Calu3 (cell line): ENCODE data around the gene COL5A1. TPM values are rescaled to one million over a fixed set of nuclear protein-coding genes. Genes with fewer than 3 reads are reported as not detected.

Experiments
- BruUV-seq: library from RNA; stranded (reverse); fragments of 400-500 nt; replicated peaks from 2 replicates; lab custom pipeline; 2021; lab: Mats Ljungman, UMichigan
- CTCF ChIA-PET: fragments of 300-600 bp; sonication (Branson Sonifier 250); formaldehyde crosslinking; loops from one replicate; lab custom pipeline; 2022; ENCODE audit warnings: antibody characterized with exemption; lab: Charles Lee
- DNase-seq: peaks from one replicate; pipeline ENCODE4 v3.0.0; 2022
- H3K27ac Mint-ChIP-seq: one replicate; pipeline ENCODE4 v1.8.0; 2022; ENCODE audit warnings: mixed read lengths; ENCODE audit not compliant: unreplicated experiment
- H3K27me3 Mint-ChIP-seq: one replicate; pipeline ENCODE4 v1.8.0; 2022; ENCODE audit warnings: mixed read lengths; ENCODE audit not compliant: unreplicated experiment
- H3K36me3 Mint-ChIP-seq: one replicate; pipeline ENCODE4 v1.8.0; 2022; ENCODE audit warnings: mild to moderate bottlenecking, moderate library complexity, mixed read lengths; ENCODE audit not compliant: insufficient read depth, unreplicated experiment
- H3K4me1 Mint-ChIP-seq: one replicate; pipeline ENCODE4 v1.8.0; 2022; ENCODE audit warnings: mild to moderate bottlenecking, low read depth, mixed read lengths; ENCODE audit not compliant: unreplicated experiment
- H3K4me3 Mint-ChIP-seq: one replicate; pipeline ENCODE4 v1.8.0; 2022; ENCODE audit warnings: mild to moderate bottlenecking, low read depth, moderate library complexity, mixed read lengths; ENCODE audit not compliant: unreplicated experiment
- H3K9me3 Mint-ChIP-seq: one replicate; pipeline ENCODE4 v1.8.0; 2022; ENCODE audit warnings: low read depth, mixed read lengths; ENCODE audit not compliant: unreplicated experiment
- intact Hi-C: fragments of 100-400 bp; cut with micrococcal nuclease; formaldehyde crosslinking; loops from one replicate; pipeline ENCODE4 v1.10.0; 2022; ENCODE audit not compliant: unreplicated experiment
- total RNA-seq: library from RNA; stranded (reverse); gene quantifications from 2 replicates; pipeline ENCODE4 v1.2.3, GENCODE V29; 2022
- TF ChIP-seq, protein P1 (sequence below): fragments of 200-600 bp; IDR thresholded peaks from one replicate; pipeline ENCODE4 v1.8.0; 2022; ENCODE audit warnings: antibody characterized with exemption; ENCODE audit not compliant: unreplicated experiment

Gene COL5A1
- total RNA-seq, 1 experiment from 2014 or later: not detected

- no peaks in the 10 kb centered on the region for H3K36me3 Mint-ChIP-seq
- no TSS peak for BruUV-seq
- CTCF ChIA-PET: no interaction called here
- H3K9me3 Mint-ChIP-seq: peaks cover 3% of the 10 kb centered on the region
- intact Hi-C loops: no loop called here
- H3K4me3 Mint-ChIP-seq: no peak overlapping the region
- H3K27ac Mint-ChIP-seq: no peak overlapping the region
- TF ChIP-seq, protein P1, sequence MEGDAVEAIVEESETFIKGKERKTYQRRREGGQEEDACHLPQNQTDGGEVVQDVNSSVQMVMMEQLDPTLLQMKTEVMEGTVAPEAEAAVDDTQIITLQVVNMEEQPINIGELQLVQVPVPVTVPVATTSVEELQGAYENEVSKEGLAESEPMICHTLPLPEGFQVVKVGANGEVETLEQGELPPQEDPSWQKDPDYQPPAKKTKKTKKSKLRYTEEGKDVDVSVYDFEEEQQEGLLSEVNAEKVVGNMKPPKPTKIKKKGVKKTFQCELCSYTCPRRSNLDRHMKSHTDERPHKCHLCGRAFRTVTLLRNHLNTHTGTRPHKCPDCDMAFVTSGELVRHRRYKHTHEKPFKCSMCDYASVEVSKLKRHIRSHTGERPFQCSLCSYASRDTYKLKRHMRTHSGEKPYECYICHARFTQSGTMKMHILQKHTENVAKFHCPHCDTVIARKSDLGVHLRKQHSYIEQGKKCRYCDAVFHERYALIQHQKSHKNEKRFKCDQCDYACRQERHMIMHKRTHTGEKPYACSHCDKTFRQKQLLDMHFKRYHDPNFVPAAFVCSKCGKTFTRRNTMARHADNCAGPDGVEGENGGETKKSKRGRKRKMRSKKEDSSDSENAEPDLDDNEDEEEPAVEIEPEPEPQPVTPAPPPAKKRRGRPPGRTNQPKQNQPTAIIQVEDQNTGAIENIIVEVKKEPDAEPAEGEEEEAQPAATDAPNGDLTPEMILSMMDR: no peak
- H3K27me3 Mint-ChIP-seq: peaks cover 48% of the 10 kb centered on the region
- DNase-seq: no peak
- no peaks in the 10 kb centered on the region for H3K4me1 Mint-ChIP-seq
These were observed 21.5 kb upstream of the COL5A1 start for GRCh38 chr9:134619983-134620661.

DNA sequence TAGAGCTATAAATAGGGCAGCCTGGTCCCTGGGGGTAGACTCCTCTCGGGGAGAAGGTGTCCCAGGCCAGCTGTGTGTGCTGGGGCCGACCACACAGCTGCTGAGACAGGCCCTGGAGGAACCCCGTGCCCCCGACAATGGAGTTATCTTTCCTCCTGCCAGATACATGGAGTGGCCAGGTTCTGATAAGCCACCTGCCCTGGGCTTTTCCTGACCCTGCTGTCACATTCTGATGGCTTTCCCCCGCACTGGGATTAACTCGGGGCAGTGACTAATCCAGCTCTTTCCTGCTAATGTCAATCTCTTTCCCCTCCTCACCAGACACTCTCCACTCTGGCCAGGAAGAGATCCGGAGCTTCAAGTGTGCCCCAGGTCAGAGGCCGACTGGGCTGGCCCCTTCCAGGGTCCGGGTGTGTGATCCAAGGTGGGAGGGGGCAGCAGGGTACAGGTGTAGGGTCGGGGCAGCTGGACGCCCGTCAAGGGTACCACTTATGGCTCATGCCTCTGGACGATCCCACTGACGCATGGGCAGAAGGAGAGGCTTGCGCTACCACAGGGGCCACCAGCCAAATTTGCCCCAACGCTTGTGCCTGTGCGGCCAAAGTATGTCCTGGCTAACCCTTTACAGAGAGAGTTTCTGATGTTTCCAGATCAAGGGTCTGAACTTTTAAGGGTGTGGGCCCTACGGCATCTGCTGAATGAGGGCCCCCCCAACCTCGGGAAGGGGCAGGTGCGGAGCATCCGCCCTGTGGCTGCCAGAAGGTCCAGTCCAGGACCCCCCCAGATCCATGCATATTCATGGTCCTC is 20.6 kb upstream of the COL5A1 start:
- DNase-seq: no peak
- H3K4me1 Mint-ChIP-seq: no peaks in the 10 kb centered on the region
- H3K27me3 Mint-ChIP-seq: peaks cover 55% of the 10 kb centered on the region
- H3K27ac Mint-ChIP-seq: no peak overlapping the region
- H3K9me3 Mint-ChIP-seq: no peaks in the 10 kb centered on the region
- CTCF ChIA-PET: no interaction called here
- H3K36me3 Mint-ChIP-seq: no peaks in the 10 kb centered on the region
- BruUV-seq: no TSS peak
- TF ChIP-seq, protein P1: no peak
- intact Hi-C loops: no loop called here
- H3K4me3 Mint-ChIP-seq: no peak overlapping the region

GRCh38 chr9:134621558-134622110 is 20.0 kb upstream of the COL5A1 start:
- CTCF ChIA-PET: no interaction called here

GRCh38 chr9:134622896-134623257 is 18.7 kb upstream of the COL5A1 start:
- CTCF ChIA-PET: no interaction called here
- Mint-ChIP-seq H3K36me3 (no peaks in the 10 kb centered on the region), H3K9me3 (no peaks in the 10 kb centered on the region), H3K27me3 (peaks cover 52% of the 10 kb centered on the region), H3K4me3 (no peak overlapping the region), H3K27ac (no peak overlapping the region), H3K4me1 (no peaks in the 10 kb centered on the region)
- BruUV-seq: no TSS peak
- TF ChIP-seq, protein P1: no peak
- intact Hi-C loops: no loop called here
- no peak for DNase-seq

More at GRCh38 chr9:134621558-134622110, 20.0 kb upstream of the COL5A1 start:
- no peaks in the 10 kb centered on the region for H3K4me1 Mint-ChIP-seq
- DNase-seq: no peak
- H3K27me3 Mint-ChIP-seq: peaks cover 55% of the 10 kb centered on the region
- TF ChIP-seq, protein P1: no peak
- BruUV-seq: no TSS peak
- H3K4me3 Mint-ChIP-seq: no peak overlapping the region
- intact Hi-C loops: no loop called here
- H3K36me3 Mint-ChIP-seq: no peaks in the 10 kb centered on the region
- no peaks in the 10 kb centered on the region for H3K9me3 Mint-ChIP-seq
- no peak overlapping the region for H3K27ac Mint-ChIP-seq
